ENCODE data around the gene ADGRD2.

Gene ADGRD2

DNA sequence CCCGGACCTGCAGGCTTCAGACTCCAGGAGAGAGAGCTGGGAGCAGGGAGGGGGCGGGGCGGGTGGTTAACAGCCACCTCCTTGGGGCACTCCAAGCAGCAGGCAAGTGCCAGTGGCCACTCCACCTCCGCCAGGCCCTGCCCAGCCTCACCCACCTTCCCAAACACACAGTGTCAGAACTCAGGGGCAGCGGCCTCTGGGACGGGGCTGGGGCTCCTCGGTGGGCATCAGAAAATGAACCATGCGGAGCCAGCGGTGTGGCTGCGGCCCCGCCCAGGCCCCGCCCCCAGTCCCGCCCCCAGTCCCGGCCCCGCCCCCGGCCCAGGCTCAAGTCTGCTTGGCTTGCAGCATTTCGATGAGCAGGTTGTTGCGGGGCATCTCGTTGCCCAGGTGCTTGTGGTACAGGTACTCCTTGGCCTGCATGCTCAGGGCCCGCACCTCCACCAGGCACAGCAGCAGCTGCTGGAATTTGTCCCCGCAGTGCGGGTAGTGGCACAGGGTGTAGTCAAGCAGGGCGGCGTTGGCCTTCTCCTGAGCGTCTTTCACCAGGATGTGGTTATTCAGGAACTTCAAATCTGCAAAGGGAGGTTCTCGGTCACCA lies 32.3 kb downstream of the ADGRD2 start:
- no peak for DNase-seq (ENCODE audit: low read depth)
- TF ChIP-seq, protein P1, sequence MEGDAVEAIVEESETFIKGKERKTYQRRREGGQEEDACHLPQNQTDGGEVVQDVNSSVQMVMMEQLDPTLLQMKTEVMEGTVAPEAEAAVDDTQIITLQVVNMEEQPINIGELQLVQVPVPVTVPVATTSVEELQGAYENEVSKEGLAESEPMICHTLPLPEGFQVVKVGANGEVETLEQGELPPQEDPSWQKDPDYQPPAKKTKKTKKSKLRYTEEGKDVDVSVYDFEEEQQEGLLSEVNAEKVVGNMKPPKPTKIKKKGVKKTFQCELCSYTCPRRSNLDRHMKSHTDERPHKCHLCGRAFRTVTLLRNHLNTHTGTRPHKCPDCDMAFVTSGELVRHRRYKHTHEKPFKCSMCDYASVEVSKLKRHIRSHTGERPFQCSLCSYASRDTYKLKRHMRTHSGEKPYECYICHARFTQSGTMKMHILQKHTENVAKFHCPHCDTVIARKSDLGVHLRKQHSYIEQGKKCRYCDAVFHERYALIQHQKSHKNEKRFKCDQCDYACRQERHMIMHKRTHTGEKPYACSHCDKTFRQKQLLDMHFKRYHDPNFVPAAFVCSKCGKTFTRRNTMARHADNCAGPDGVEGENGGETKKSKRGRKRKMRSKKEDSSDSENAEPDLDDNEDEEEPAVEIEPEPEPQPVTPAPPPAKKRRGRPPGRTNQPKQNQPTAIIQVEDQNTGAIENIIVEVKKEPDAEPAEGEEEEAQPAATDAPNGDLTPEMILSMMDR (IDR thresholded peaks at IDR 0.05; ENCODE audit: low read length, missing control alignments) = no peak
- H3K4me3 ChIP-seq (replicated peaks; ENCODE audit: low read depth, low read length) = no peak overlapping the region

DNA sequence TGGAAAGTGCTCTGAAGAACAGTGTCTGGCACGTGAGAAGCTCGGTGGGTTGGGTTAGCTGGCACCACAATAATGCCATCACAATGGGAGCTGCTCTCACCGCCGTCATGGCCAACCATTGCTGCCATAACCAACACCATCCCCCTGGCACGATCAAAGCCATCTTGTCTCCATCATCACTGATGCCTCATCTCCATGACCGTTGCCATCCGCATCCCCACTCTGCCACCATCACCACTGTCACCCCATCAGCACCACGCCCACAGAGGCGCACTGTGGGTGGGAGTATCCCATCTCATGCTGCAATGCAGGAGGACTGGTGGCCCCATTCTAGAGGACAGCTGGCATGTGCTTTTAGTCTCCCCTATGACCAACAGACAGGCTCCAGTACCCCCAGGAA lies 33.2 kb downstream of the ADGRD2 start:
- no peak for DNase-seq (ENCODE audit: low read depth)
- H3K4me3 ChIP-seq (replicated peaks; ENCODE audit: low read depth, low read length) = no peak overlapping the region
- TF ChIP-seq, protein P1 (IDR thresholded peaks at IDR 0.05; ENCODE audit: low read length, missing control alignments) = no peak

DNA sequence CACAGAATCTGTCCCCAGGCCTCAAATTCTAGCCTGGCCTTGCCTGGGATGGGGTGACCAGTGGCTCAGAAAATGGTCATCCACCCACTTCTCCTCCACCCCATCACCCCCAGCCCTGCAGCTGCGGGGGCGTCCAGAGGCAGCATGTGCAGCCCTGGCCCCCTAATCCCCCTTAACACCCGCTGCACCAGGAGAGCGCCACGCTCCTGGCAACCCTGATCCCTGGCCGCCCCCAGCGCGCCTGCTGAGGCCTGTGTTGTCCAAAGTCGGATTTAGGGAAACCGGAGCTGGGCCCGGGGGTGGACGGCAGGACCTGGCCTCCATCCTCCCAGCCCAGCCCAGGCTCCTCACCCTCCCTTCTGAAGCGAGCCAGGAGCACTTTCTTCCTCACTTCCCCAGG lies 35.0 kb downstream of the ADGRD2 start:
- H3K4me3 ChIP-seq (replicated peaks; ENCODE audit: low read depth, low read length) = no peak overlapping the region
- DNase-seq (ENCODE audit: low read depth) = no peak
- TF ChIP-seq, protein P1 (IDR thresholded peaks at IDR 0.05; ENCODE audit: low read length, missing control alignments) = no peak

GRCh38 chr9:124485936-124486335 lies 35.7 kb downstream of the ADGRD2 start:
- H3K4me3 ChIP-seq (replicated peaks; ENCODE audit: low read depth, low read length) = no peak overlapping the region
- DNase-seq (ENCODE audit: low read depth) = no peak
- TF ChIP-seq, protein P1 (IDR thresholded peaks at IDR 0.05; ENCODE audit: low read length, missing control alignments) = no peak

DNA sequence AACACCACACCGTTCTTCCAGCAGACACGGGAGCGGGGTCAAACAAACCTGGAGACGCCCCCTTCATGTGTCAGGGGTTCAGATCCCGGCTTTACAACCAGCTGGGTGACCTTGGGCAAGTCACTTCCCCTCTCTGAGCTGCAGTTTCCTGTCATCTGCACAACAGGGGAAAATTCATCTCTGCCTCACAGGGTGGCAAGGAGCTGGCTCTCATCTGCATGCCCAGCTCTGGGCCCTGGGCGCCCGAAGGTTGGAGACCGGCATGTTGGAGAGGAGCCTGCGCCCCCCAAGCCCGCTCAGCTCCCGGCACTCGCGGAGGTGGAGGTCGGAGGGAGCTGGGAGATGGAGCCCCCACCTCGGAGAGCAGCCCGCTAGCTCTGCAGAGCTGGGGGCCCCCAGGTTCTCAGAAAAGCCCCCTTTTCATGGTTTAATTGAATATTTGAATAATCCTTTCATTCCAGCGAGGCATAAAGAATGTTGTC lies 36.6 kb downstream of the ADGRD2 start:
- TF ChIP-seq, protein P1 (IDR thresholded peaks at IDR 0.05; ENCODE audit: low read length, missing control alignments) = no peak
- no peak overlapping the region for H3K4me3 ChIP-seq (replicated peaks; ENCODE audit: low read depth, low read length)
- no peak for DNase-seq (ENCODE audit: low read depth)

DNA sequence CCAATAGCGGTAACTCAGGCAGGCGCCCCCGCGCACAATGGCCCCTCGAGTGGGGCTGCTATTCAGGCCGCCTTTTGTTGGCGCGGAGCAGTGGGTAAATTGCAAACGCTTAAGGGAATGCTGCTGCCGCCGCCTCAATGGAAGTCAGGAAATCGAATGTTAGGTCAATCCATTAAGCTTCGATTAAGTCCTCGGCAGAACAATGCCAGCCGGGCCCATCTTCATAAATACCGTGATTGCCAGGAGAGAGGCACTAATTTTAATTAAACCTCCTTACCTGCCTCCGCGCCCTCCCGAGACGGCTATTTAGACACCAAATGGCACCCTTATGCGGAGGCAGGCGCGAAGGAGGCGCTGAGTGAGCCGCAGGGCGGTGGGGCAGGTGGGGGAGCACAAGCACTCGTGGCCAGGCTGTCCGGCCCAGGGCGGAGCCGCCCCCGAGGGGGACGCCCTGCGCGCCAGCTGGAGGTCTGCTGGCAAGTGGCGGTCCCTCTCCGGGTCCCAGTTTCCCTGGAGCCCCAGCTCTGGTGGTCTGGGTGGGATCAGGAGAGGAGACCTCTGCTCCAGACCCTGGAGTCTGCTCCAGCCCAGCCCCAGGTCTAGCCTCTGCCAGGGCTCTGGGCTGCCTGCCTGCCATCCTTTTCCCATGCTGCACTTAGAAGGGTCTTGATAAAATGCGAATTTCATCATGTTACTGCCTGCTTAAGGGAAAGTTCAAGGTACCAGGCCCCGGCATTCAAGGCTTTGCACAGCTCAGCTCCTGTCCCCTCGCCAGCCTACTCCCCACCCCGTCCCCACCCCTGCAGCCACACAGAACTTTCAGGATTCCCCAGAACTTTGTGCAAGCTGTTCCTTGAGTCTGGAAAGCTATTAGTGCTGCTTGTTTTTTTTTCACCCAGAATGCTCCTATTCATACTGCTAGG lies 37.3 kb downstream of the ADGRD2 start:
- no peak for DNase-seq (ENCODE audit: low read depth)
- TF ChIP-seq, protein P1 (IDR thresholded peaks at IDR 0.05; ENCODE audit: low read length, missing control alignments) = no peak
- no peak overlapping the region for H3K4me3 ChIP-seq (replicated peaks; ENCODE audit: low read depth, low read length)
